GM13977 (cell line): Measurements from ENCODE around the gene ZFP64.

Experiments used
- DNase-seq: peaks from one replicate; pipeline ENCODE4 v3.0.0; 2012; ENCODE audit warnings: low spot score
- in situ Hi-C: fragments of 300-500 bp; cut with MboI; formaldehyde crosslinking; loops from one replicate; pipeline ENCODE4 v1.12.0; 2022; ENCODE audit warnings: low sequenced_read_pairs, low pct_unique_long_range_greater_than_20kb, mixed read lengths, inconsistent platforms; ENCODE audit not compliant: unreplicated experiment
- TF ChIP-seq, protein P1 (sequence below): IDR thresholded peaks from 2 replicates; pipeline ENCODE4 v1.5.1; 2012; ENCODE audit warnings: mild to moderate bottlenecking, control low read depth; ENCODE audit not compliant: insufficient read depth; ENCODE audit errors: extremely low read depth, missing control alignments

The ZFP64 gene

GRCh38 chr20:52132337-52132736, 59.2 kb downstream of the ZFP64 start:
- TF ChIP-seq, protein P1, sequence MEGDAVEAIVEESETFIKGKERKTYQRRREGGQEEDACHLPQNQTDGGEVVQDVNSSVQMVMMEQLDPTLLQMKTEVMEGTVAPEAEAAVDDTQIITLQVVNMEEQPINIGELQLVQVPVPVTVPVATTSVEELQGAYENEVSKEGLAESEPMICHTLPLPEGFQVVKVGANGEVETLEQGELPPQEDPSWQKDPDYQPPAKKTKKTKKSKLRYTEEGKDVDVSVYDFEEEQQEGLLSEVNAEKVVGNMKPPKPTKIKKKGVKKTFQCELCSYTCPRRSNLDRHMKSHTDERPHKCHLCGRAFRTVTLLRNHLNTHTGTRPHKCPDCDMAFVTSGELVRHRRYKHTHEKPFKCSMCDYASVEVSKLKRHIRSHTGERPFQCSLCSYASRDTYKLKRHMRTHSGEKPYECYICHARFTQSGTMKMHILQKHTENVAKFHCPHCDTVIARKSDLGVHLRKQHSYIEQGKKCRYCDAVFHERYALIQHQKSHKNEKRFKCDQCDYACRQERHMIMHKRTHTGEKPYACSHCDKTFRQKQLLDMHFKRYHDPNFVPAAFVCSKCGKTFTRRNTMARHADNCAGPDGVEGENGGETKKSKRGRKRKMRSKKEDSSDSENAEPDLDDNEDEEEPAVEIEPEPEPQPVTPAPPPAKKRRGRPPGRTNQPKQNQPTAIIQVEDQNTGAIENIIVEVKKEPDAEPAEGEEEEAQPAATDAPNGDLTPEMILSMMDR = no peak
- no peak for DNase-seq
- in situ Hi-C loops = loop anchor here (25.0 kb wide), 1 partner anchor 255 kb away; no protein-coding TSS in a partner anchor

DNA sequence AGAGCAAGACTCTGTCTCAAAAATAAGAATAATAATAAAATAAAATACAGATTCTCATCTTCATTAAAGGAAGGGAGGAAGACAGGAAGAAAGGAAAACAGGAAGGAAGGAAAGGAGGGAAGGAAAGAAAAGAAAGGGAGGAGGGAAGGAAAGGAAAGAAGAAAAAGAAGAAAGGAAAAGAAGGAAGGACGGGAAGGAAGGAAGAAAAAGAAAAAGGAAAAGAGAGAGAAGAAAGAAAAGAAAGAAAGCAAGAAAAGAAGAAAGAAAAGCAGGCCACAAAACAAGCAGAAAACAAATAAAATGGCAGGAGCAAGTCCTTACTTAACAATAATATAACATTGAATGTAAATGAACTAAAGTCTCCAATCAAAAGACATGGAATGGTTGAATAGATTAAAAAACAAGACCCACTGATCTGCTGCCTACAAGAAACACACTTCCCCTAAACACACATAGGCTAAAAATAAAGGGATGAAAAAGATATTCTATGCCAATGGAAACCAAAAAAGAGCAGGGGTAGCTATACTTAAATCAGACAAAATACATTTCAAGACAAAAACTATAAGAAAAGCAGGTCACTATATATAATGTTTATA, 60.4 kb downstream of the ZFP64 start:
- TF ChIP-seq, protein P1 = no peak
- in situ Hi-C loops = loop anchor here (25.0 kb wide), 1 partner anchor 256 kb away; no protein-coding TSS in a partner anchor

GRCh38 chr20:52130406-52130805, 61.2 kb downstream of the ZFP64 start:
- no peak for DNase-seq
- TF ChIP-seq, protein P1 = no peak
- in situ Hi-C loops = loop anchor here (25.0 kb wide), 1 partner anchor 257 kb away; no protein-coding TSS in a partner anchor

More for the DNA sequence above, 60.4 kb downstream of the ZFP64 start:
- no peak for DNase-seq

DNA sequence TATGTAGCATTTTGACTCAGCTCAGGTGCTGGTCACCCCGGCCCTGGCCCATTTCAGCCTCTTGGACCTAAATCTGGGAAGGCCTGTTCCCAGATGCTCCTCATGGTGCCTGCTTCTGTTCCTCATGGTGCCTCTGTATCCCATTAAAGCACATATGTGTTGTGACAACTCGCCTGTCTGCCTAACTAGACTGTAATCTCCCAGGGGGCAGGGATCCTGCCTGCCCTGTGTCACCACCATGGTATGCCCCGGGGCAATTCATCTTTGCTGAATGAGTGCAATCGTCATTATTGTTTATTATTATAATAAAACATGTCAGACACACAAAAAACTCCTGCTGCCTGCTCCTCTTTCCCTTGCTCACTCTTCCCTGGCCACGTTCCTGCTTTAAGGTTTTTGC, 62.0 kb downstream of the ZFP64 start:
- TF ChIP-seq, protein P1 = no peak
- in situ Hi-C loops = loop anchor here (25.0 kb wide), 1 partner anchor 258 kb away; no protein-coding TSS in a partner anchor
- no peak for DNase-seq

- DNase-seq = no peak
- TF ChIP-seq, protein P1 = no peak
- in situ Hi-C loops = loop anchor here (25.0 kb wide), 1 partner anchor 260 kb away; no protein-coding TSS in a partner anchor
These were observed 64.3 kb downstream of the ZFP64 start for GRCh38 chr20:52127309-52127708.

- DNase-seq = no peak
- in situ Hi-C loops = loop anchor here (25.0 kb wide), 1 partner anchor 262 kb away; no protein-coding TSS in a partner anchor
- TF ChIP-seq, protein P1 = no peak
These were observed 66.8 kb downstream of the ZFP64 start for GRCh38 chr20:52124821-52125220.
